ENCODE results near the gene PLEKHN1.

- TF ChIP-seq CTCF (IDR thresholded peaks at IDR 0.05; ENCODE audit: extremely low read depth in 1 of 2, insufficient read depth in 1 of 2, low read depth in 1 of 2, low read length in 2 of 2) (no peak), MAX (IDR thresholded peaks at IDR 0.05; ENCODE audit: insufficient read depth, insufficient read length) (no peak), POLR2AphosphoS5 (IDR thresholded peaks at IDR 0.05; ENCODE audit: insufficient read depth, low read depth, low read length) (no peak), EZH2 (IDR thresholded peaks at IDR 0.05; ENCODE audit: borderline replicate concordance, low read depth, low read length, severe bottlenecking) (no peak), POLR2A (IDR thresholded peaks at IDR 0.05; ENCODE audit: low read depth, low read length) (no peak), FOS (IDR thresholded peaks at IDR 0.05; ENCODE audit: borderline replicate concordance, insufficient read depth, low read length) (no peak), MYC (IDR thresholded peaks at IDR 0.05; ENCODE audit: low read depth, low read length) (no peak)
These were observed 10.8 kb upstream of the PLEKHN1 start for GRCh38 chr1:955474-955873.

Data from endothelial cell of umbilical vein (primary cell).